AG04450 (cell line): Measurements from ENCODE around the gene SULT6B1. TPM values are rescaled to one million over a fixed set of nuclear protein-coding genes. Genes with fewer than 3 reads are reported as not detected.

ENCODE experiments used
- CTCF ChIA-PET: fragments of 300-600, 350-600 bp; formaldehyde crosslinking; extraction: SDS; loops from one replicate; lab custom pipeline; 2022; ENCODE audit warnings: antibody characterized with exemption, inconsistent platforms; lab: Charles Lee
- POLR2A ChIA-PET: fragments of 350-600 bp; formaldehyde crosslinking; extraction: SDS; loops from one replicate; lab custom pipeline; 2021; ENCODE audit warnings: antibody characterized with exemption, inconsistent platforms; lab: Yijun Ruan, JAX
- DNase-seq: peaks from one replicate; pipeline ENCODE4 v3.0.0-alpha.2; 2011; ENCODE audit warnings: low read depth, low spot score
- H3K27ac ChIP-seq: one replicate; pipeline ENCODE4 v1.5.1; 2012; ENCODE audit warnings: low read depth, low read length, control low read depth
- H3K27me3 ChIP-seq: one replicate; pipeline ENCODE4 v1.6.0; 2012; ENCODE audit warnings: low read length; ENCODE audit not compliant: control insufficient read depth, insufficient read depth
- H3K4me3 ChIP-seq: 2 replicates; pipeline ENCODE4 v1.5.1; 2011; ENCODE audit warnings: mild to moderate bottlenecking, low read depth, low read length, control low read depth
- H3K9me3 ChIP-seq: 2 replicates; pipeline ENCODE4 v1.5.1; 2012; ENCODE audit warnings: low read length; ENCODE audit not compliant: control insufficient read depth, insufficient read depth
- CTCF ChIP-seq: IDR thresholded peaks from 2 replicates; pipeline ENCODE4 v1.5.1; 2011; ENCODE audit warnings: low read depth, low read length, control low read depth, inconsistent platforms
- polyA minus RNA-seq: library from RNA; depleted of rRNA, polyadenylated mRNA; stranded (reverse); fragments of >200 nt; gene quantifications from 2 replicates; pipeline ENCODE4 v1.2.3, GENCODE V29; 2011; rRNA and poly(A)+ RNA removed
- polyA plus RNA-seq: library from polyadenylated mRNA; depleted of rRNA; stranded (reverse); fragments of >200 nt; gene quantifications from 2 replicates; pipeline ENCODE4 v1.2.3, GENCODE V29; 2011; rRNA removed

SULT6B1 gene, protein sequence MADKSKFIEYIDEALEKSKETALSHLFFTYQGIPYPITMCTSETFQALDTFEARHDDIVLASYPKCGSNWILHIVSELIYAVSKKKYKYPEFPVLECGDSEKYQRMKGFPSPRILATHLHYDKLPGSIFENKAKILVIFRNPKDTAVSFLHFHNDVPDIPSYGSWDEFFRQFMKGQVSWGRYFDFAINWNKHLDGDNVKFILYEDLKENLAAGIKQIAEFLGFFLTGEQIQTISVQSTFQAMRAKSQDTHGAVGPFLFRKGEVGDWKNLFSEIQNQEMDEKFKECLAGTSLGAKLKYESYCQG
- not detected in 2 replicates for polyA plus RNA-seq
- not detected in 2 replicates for polyA minus RNA-seq

DNA sequence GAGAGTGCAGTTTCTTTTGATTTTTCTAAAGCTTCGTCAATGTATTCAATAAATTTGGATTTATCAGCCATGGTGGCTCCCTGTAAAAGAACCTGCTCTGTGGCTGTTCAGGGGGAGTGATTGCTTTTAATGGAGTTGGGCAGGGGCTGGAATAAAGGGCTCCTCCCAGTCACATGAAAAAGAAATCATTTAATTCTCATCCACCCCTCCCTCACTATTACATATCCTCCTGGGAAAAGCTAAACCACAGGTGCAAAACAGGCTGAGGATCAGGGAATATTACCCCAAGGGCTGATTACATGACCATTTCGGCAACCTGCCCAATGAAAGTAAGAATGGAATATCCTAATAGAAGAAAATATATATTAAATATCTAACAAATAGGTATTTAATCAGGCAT lies at the start of gene SULT6B1:
TSS of gene SULT6B1 (minus strand) at position 101 of the 400 bp plus-strand sequence. CDS start at position 71, 30 bp downstream.
- Histone ChIP-seq H3K27ac (no peak within 1 kb of the TSS), H3K27me3 (no peaks in the 10 kb centered on the region), H3K9me3 (no peaks in the 10 kb centered on the region), H3K4me3 (no peak within 1 kb of the TSS)
- ChIA-PET CTCF (interaction anchor here (2.4 kb wide), 1 partner anchor 20 kb away, joined by 12 read pairs; no protein-coding TSS in a partner anchor), POLR2A (no interaction called here)
- no peak for TF ChIP-seq CTCF
- DNase-seq = no peak

DNA sequence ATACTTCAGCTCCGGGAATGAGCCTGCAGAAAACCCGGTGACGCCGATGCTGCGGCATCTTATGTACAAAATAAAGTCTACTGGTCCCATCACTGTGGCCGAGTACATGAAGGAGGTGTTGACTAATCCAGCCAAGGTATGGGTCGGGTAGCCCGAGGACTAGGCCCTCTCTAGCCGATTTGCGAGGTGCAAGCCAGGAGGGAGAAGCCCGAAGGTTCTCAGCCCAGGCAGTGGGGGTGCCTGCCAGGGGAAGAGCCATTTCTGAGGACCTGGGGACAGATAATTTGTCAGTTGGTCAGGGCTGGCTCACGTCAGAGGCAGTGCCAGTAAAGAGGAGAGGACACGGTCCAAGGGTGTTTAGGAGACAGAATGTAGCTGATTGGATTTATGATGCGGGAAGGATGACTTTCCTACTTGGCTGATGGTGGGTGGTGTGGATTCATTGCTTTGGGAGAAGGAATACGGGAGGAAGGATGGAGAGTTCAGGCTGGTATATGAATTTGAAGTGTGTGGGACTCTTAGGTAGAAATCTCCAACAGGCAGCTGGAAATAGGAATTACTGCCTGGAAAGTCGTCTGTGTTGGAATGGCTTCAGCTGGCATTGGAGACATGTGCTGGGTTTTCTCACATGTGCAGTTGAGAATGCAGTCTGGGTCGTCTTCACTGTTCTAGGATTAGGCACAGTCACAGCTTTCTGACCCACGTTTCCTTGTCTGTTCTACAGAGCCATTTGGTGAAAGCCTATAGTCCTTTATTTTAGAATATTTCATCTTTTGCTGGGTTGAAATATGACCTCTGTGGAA lies 43.9 kb upstream of the SULT6B1 start:
- H3K4me3 ChIP-seq = peak overlapping the region; percentile 99
- POLR2A ChIA-PET = interaction anchor here (0.6 to 1.0 kb wide), 2 partner anchors 35 to 124 kb away, joined by 3 read pairs; no protein-coding TSS in a partner anchor

GRCh38 chr2:37231241-37232130 lies 43.0 kb upstream of the SULT6B1 start, which contains the start of the genes CEBPZ and NDUFAF7:
TSS of gene CEBPZ (minus strand) at chr2:37231596. CDS start at chr2:37231567, 29 bp downstream.
TSS of gene NDUFAF7 (plus strand) at chr2:37231658. CDS start at chr2:37231706, 48 bp downstream.
- Histone ChIP-seq H3K4me3 (peak within 1 kb of the TSS; percentile 99), H3K27ac (peak within 1 kb of the TSS; percentile 96), H3K9me3 (peaks cover 4% of the 10 kb centered on the region; the same call in 1 of the 2 replicates), H3K27me3 (no peaks in the 10 kb centered on the region)
- DNase-seq = peak; percentile 71
- ChIA-PET POLR2A (interaction anchor here (0.6 to 1.0 kb wide), 3 partner anchors 34 to 123 kb away, joined by 3 to 5 read pairs (median 3); no protein-coding TSS in a partner anchor), CTCF (no interaction called here)
- 0 out of 2 replicates have a peak, but pooled peaks have one; percentile 12 for TF ChIP-seq CTCF

More for the DNA sequence above, 43.9 kb upstream of the SULT6B1 start:
- Histone ChIP-seq H3K27ac (peak overlapping the region; percentile 96), H3K9me3 (peaks cover 4% of the 10 kb centered on the region; the same call in 1 of the 2 replicates), H3K27me3 (no peaks in the 10 kb centered on the region)
- TF ChIP-seq CTCF = no peak
- CTCF ChIA-PET = interaction anchor here (1.1 kb wide), 1 partner anchor 64 kb away, joined by 3 read pairs; no protein-coding TSS in a partner anchor
- DNase-seq = no peak

- H3K27ac ChIP-seq = no peak overlapping the region
- CTCF ChIA-PET = no interaction called here
- DNase-seq = no peak
Measured at GRCh38 chr2:37230581-37230980, 42.1 kb upstream of the SULT6B1 start.

More at GRCh38 chr2:37230581-37230980, 42.1 kb upstream of the SULT6B1 start:
- no peak for TF ChIP-seq CTCF
- POLR2A ChIA-PET = no interaction called here
- Histone ChIP-seq H3K4me3 (peak overlapping the region; percentile 99), H3K9me3 (peaks cover 4% of the 10 kb centered on the region; the same call in 1 of the 2 replicates), H3K27me3 (no peaks in the 10 kb centered on the region)
